NCI-H1930 (cell line): ENCODE data around the gene RBFOX2.

ENCODE experiments used
- DNase-seq, 2 experiments: peaks; one replicate each; lab custom pipeline; 2025; lab: John Stamatoyannopoulos, UW

Gene RBFOX2

DNA sequence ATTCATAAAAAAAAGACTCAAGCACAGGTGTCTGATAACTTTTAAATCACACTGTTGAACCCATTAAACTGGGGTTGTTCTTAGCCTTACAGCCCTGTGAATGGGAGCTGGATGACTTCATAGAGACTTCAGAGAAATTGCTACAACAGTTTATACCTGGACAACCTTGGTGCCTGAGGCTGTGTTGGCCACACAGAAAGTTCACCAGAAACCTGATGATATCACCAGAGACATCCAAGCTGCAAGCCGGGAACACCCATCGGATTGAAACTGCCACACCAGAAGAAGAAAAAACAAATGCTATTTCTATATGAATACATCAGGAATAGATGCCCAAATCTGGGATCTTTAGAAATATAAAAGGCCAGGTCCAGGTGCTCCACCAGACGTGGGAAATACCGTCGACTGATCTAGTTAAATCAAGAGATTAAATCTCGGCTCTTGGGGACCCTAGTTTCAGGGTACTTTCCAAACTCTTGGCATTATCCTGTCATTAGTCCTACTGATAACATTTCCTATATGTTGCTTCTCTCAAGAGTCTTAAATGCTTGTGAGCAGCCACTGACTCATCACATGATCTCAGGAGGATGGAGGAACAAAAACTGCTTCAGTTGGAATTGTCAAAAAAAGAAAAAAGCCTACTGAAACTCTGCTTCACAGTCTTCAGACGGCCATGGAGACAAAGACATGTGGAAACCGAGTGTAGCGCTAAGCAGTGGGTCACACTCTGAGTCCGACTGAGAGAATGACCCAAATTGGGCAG lies 339.5 kb downstream of the RBFOX2 start:
- DNase-seq = no peak
